Measurements from ENCODE around the gene ERBB4. TPM values are rescaled to one million over a fixed set of nuclear protein-coding genes. Genes with fewer than 3 reads are reported as not detected.

The ERBB4 gene
- total and polyA plus RNA-seq, 3 experiments from 2014 or later: not detected

DNA sequence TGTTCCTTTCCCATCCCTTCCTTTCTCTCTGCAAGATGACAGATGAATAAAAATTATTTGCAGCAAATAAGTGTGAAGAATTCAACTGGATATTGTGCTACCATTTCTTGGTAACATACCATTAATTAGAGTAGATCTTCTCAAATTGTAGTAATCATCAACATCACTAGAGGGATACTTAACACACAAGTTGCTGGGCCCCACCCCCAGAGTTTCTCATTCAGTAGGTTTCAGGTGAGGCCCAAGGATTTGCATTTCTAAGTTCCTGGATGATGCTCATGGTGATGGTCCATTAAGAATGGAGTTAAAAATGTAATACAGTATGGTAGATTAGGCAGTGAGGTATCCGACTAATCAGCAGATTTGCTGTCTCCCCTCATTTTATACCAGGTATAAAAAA is 594.0 kb downstream of the ERBB4 start:
- Mint-ChIP-seq H3K36me3 (no peaks in the 10 kb centered on the region), H3K27me3 (no peaks in the 10 kb centered on the region), H3K4me3 (no peak overlapping the region), H3K4me1 (no peaks in the 10 kb centered on the region), H3K9me3 (peaks cover 4 to 12% (median 5%) of the 10 kb centered on the region in 5 donors), H3K27ac (no peak overlapping the region)
- Histone ChIP-seq H3K27me3 (ENCODE audit: insufficient read depth, low read length, poor library complexity, severe bottlenecking) (no peaks in the 10 kb centered on the region), H3K27ac (ENCODE audit: low read depth, low read length) (no peak overlapping the region), H3K4me1 (ENCODE audit: insufficient read depth, low read length) (no peaks in the 10 kb centered on the region), H3K4me3 (ENCODE audit: low read length) (no peak overlapping the region), H3K36me3 (ENCODE audit: insufficient read depth, low read length) (no peaks in the 10 kb centered on the region), H3K9me3 (ENCODE audit: low read length) (no peaks in the 10 kb centered on the region)
- ChIA-PET POLR2A (no interaction called here), CTCF (no interaction called here)
- no peak for DNase-seq

DNA sequence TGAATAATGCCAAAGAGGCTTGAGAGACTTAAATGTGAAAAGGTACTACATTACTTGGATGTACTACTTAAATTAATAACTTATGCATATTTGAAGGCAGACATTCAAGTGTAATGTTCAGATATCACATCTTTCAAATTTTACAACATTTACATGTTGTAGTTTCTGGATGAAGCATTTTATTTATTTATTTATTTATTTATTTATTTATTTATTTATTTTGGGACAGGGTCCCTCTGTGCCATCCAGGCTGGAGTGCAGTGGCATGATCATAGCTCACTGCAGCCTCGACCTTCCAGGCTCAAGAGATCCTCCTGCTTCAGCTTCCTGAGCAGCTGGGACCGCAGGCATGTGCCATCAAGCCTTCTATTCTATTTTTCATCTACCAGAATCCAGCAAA is 596.4 kb downstream of the ERBB4 start:
- no peaks in the 10 kb centered on the region for H3K4me1 Mint-ChIP-seq
- peaks cover 0 to 11% (median 3%) of the 10 kb centered on the region in 5 donors for H3K9me3 Mint-ChIP-seq
- CTCF ChIA-PET: no interaction called here
- H3K4me3 Mint-ChIP-seq: no peak overlapping the region
- Histone ChIP-seq H3K4me1 (ENCODE audit: insufficient read depth, low read length) (no peaks in the 10 kb centered on the region), H3K27me3 (ENCODE audit: insufficient read depth, low read length, poor library complexity, severe bottlenecking) (no peaks in the 10 kb centered on the region), H3K36me3 (ENCODE audit: insufficient read depth, low read length) (no peaks in the 10 kb centered on the region), H3K27ac (ENCODE audit: low read depth, low read length) (no peak overlapping the region), H3K9me3 (ENCODE audit: low read length) (no peaks in the 10 kb centered on the region), H3K4me3 (ENCODE audit: low read length) (no peak overlapping the region)
- H3K27ac Mint-ChIP-seq: no peak overlapping the region
- H3K27me3 Mint-ChIP-seq: no peaks in the 10 kb centered on the region
- POLR2A ChIA-PET: no interaction called here
- DNase-seq: no peak
- no peaks in the 10 kb centered on the region for H3K36me3 Mint-ChIP-seq

DNA sequence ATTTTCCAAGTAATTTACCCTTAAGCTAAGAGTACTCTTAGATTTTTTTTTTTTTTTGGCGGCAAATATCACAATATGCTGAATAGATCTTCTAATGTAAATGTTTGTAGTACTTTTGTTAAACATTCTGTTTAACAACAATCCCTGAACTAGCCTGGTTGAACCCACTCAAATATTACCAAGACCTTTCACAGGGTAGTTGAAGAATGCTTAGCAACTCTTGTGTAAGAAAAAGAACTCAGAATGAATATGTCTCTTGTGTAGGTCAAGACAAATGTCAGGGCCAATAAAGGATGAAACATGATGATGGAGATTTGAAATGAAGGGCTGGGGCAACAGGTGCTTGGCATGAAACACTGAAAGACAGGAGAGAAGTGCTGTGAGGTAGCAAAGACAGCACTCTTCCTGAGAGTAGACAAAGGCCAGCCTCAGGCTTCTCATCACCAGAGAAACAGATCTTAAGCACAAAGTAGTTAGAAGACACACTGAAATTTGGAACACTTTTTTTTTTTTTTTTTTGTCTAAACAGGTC is 597.3 kb downstream of the ERBB4 start:
- DNase-seq: no peak
- ChIA-PET CTCF (no interaction called here), POLR2A (no interaction called here)
- Mint-ChIP-seq H3K27ac (no peak overlapping the region), H3K4me1 (no peaks in the 10 kb centered on the region), H3K4me3 (no peak overlapping the region), H3K36me3 (no peaks in the 10 kb centered on the region), H3K9me3 (peaks cover 0 to 16% (median 3%) of the 10 kb centered on the region in 5 donors), H3K27me3 (no peaks in the 10 kb centered on the region)
- H3K4me1 ChIP-seq (ENCODE audit: insufficient read depth, low read length): no peaks in the 10 kb centered on the region
- H3K27ac ChIP-seq (ENCODE audit: low read depth, low read length): no peak overlapping the region
- H3K9me3 ChIP-seq (ENCODE audit: low read length): no peaks in the 10 kb centered on the region
- no peaks in the 10 kb centered on the region for H3K36me3 ChIP-seq (ENCODE audit: insufficient read depth, low read length)
- H3K27me3 ChIP-seq (ENCODE audit: insufficient read depth, low read length, poor library complexity, severe bottlenecking): no peaks in the 10 kb centered on the region
- no peak overlapping the region for H3K4me3 ChIP-seq (ENCODE audit: low read length)

DNA sequence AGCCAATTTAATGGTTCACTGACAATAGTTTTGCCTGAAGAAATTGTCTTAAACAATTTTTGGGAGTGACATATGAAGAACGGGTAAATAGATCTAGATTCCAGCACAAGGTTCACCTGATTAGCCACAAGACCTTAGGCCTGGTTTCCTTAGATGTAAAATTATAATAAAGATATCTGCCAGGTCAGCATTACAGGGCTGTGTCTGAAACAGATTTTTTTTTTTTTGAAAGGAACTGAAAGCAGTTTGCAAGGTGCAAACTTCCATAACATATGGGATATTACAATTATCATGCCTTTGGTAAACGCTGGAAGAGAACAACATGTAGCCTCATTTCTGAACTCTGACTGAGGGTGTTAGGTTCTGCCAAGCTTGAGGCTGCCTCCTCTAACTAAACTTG is 599.4 kb downstream of the ERBB4 start:
- H3K36me3 ChIP-seq (ENCODE audit: insufficient read depth, low read length): no peaks in the 10 kb centered on the region
- no peaks in the 10 kb centered on the region for H3K27me3 ChIP-seq (ENCODE audit: insufficient read depth, low read length, poor library complexity, severe bottlenecking)
- POLR2A ChIA-PET: no interaction called here
- no peaks in the 10 kb centered on the region for H3K36me3 Mint-ChIP-seq
- no peaks in the 10 kb centered on the region for H3K4me1 Mint-ChIP-seq
- CTCF ChIA-PET: no interaction called here
- no peaks in the 10 kb centered on the region for H3K4me1 ChIP-seq (ENCODE audit: insufficient read depth, low read length)
- no peak overlapping the region for H3K4me3 ChIP-seq (ENCODE audit: low read length)
- no peak overlapping the region for H3K4me3 Mint-ChIP-seq
- H3K27ac ChIP-seq (ENCODE audit: low read depth, low read length): no peak overlapping the region
- DNase-seq: no peak
- peaks cover 0 to 16% (median 3%) of the 10 kb centered on the region in 5 donors for H3K9me3 Mint-ChIP-seq
- no peaks in the 10 kb centered on the region for H3K27me3 Mint-ChIP-seq
- H3K27ac Mint-ChIP-seq: no peak overlapping the region
- no peaks in the 10 kb centered on the region for H3K9me3 ChIP-seq (ENCODE audit: low read length)

DNA sequence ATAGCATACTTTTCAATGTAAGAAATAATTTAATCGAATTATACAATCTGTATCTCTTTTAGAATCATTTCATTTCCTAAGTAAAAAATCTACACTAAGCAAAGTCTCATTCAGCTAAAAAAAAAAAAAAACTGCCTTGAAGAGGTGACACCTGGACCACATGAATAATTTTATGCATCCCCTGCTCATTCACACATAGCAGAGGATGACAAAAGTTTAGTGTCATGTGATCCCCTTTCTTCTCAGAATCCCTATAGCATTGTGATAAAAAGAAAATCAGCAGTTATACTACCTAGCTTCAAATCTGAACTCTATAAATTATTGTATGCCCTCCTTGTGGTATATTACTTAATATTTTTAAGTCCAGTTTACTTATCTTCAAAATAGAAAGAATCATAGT is 603.8 kb downstream of the ERBB4 start:
- H3K36me3 ChIP-seq (ENCODE audit: insufficient read depth, low read length): no peaks in the 10 kb centered on the region
- no peaks in the 10 kb centered on the region for H3K9me3 ChIP-seq (ENCODE audit: low read length)
- H3K27ac ChIP-seq (ENCODE audit: low read depth, low read length): no peak overlapping the region
- ChIA-PET POLR2A (no interaction called here), CTCF (no interaction called here)
- H3K4me3 ChIP-seq (ENCODE audit: low read length): no peak overlapping the region
- no peak overlapping the region for H3K27ac Mint-ChIP-seq
- no peaks in the 10 kb centered on the region for H3K36me3 Mint-ChIP-seq
- H3K27me3 ChIP-seq (ENCODE audit: insufficient read depth, low read length, poor library complexity, severe bottlenecking): no peaks in the 10 kb centered on the region
- peaks cover 0 to 13% (median 0%) of the 10 kb centered on the region in 5 donors for H3K9me3 Mint-ChIP-seq
- no peaks in the 10 kb centered on the region for H3K4me1 ChIP-seq (ENCODE audit: insufficient read depth, low read length)
- no peaks in the 10 kb centered on the region for H3K27me3 Mint-ChIP-seq
- H3K4me1 Mint-ChIP-seq: no peaks in the 10 kb centered on the region
- no peak for DNase-seq
- H3K4me3 Mint-ChIP-seq: no peak overlapping the region

DNA sequence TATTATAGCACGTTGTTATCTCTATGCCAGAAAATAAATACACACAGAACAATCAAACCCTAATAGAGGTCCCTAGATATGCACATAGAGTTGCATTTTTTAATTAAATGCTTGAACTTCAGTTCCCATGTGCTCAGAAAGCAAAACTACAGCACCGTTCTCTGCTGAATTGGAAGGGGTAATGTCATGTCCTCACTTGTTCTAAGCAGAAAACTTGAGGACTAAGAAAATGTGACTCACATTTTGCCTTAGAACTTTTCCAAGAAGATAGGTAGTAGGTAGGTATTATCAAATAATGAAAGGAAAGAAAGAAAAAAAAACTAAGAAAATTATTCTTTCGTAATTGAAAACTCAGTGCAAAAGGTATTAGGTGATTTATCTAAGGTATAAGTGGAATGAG is 607.3 kb downstream of the ERBB4 start:
- Histone ChIP-seq H3K27me3 (ENCODE audit: insufficient read depth, low read length, poor library complexity, severe bottlenecking) (no peaks in the 10 kb centered on the region), H3K4me3 (ENCODE audit: low read length) (no peak overlapping the region), H3K9me3 (ENCODE audit: low read length) (no peaks in the 10 kb centered on the region), H3K27ac (ENCODE audit: low read depth, low read length) (no peak overlapping the region), H3K4me1 (ENCODE audit: insufficient read depth, low read length) (no peaks in the 10 kb centered on the region), H3K36me3 (ENCODE audit: insufficient read depth, low read length) (no peaks in the 10 kb centered on the region)
- CTCF ChIA-PET: no interaction called here
- DNase-seq: no peak
- Mint-ChIP-seq H3K4me3 (no peak overlapping the region), H3K9me3 (peaks cover 0 to 28% (median 0%) of the 10 kb centered on the region in 5 donors), H3K27me3 (no peaks in the 10 kb centered on the region), H3K27ac (no peak overlapping the region), H3K4me1 (no peaks in the 10 kb centered on the region), H3K36me3 (no peaks in the 10 kb centered on the region)
- POLR2A ChIA-PET: no interaction called here

DNA sequence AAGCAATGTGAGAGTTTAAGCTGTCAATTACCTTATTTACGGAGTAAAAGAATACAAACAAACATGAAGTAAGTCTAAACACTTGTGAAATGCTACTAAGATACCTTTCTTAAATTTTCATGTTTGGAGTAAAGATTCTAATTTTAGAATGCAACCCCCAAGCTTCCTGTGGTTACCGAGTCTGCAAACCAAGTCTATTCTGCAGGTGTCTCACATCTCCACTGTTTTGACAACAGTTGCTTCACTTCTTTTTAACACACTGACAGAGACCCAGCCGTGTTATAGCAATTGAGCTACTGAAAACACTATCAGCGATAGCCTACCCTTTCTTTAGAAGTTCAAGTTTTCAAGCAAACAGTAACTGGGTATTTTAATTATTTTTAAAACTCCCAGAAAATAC is 608.3 kb downstream of the ERBB4 start:
- no peak overlapping the region for H3K4me3 ChIP-seq (ENCODE audit: low read length)
- Mint-ChIP-seq H3K27me3 (no peaks in the 10 kb centered on the region), H3K4me1 (no peaks in the 10 kb centered on the region), H3K9me3 (peaks cover 0 to 31% (median 0%) of the 10 kb centered on the region in 5 donors), H3K36me3 (no peaks in the 10 kb centered on the region), H3K27ac (no peak overlapping the region), H3K4me3 (no peak overlapping the region)
- CTCF ChIA-PET: no interaction called here
- no peaks in the 10 kb centered on the region for H3K4me1 ChIP-seq (ENCODE audit: insufficient read depth, low read length)
- no peak overlapping the region for H3K27ac ChIP-seq (ENCODE audit: low read depth, low read length)
- DNase-seq: no peak
- POLR2A ChIA-PET: no interaction called here
- H3K36me3 ChIP-seq (ENCODE audit: insufficient read depth, low read length): no peaks in the 10 kb centered on the region
- no peaks in the 10 kb centered on the region for H3K9me3 ChIP-seq (ENCODE audit: low read length)
- H3K27me3 ChIP-seq (ENCODE audit: insufficient read depth, low read length, poor library complexity, severe bottlenecking): no peaks in the 10 kb centered on the region

DNA sequence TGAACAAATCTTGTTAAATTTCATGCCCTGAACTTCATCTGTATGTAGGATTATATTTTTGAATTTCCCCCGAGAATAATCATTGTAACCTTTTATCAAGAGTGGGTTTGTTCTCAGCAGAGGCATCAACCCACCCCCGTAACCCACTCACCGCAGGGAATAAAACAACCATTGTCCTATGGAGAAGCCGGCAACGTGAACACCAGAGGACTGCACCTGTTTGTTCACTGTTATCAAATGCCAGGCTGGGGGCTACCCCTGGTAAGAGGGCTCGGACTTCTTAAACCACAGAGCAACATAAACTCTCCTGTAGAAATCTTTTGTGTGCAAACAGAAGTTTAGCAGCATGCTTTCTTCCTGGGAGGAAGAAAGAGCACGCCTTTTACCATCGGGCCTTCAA is 610.4 kb downstream of the ERBB4 start:
- CTCF ChIA-PET: no interaction called here

DNA sequence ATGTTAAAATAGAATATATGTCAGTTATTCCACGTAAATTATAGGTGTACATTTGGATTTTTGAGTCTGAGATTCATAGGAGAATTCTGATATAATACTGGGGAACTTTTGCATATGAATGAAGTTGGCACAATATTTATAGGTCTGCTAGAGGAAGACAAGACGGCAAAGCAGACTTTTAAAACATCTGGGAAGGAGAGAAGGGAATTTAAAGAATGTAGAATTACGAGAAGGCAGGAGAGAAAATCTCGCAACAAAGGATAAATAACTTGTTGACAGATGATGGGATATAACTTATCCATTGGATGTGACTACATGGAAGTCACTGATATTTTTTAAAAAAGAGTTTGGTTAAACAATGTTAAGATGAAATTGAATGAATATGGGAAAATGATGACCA is 615.6 kb downstream of the ERBB4 start:
- CTCF ChIA-PET: no interaction called here
- no peaks in the 10 kb centered on the region for H3K4me1 Mint-ChIP-seq
- Histone ChIP-seq H3K4me3 (ENCODE audit: low read length) (no peak overlapping the region), H3K36me3 (ENCODE audit: insufficient read depth, low read length) (no peaks in the 10 kb centered on the region), H3K4me1 (ENCODE audit: insufficient read depth, low read length) (no peaks in the 10 kb centered on the region), H3K27me3 (ENCODE audit: insufficient read depth, low read length, poor library complexity, severe bottlenecking) (no peaks in the 10 kb centered on the region), H3K27ac (ENCODE audit: low read depth, low read length) (no peak overlapping the region), H3K9me3 (ENCODE audit: low read length) (no peaks in the 10 kb centered on the region)
- H3K9me3 Mint-ChIP-seq: peaks cover 0 to 38% (median 2%) of the 10 kb centered on the region in 5 donors
- no peak overlapping the region for H3K4me3 Mint-ChIP-seq
- no peaks in the 10 kb centered on the region for H3K27me3 Mint-ChIP-seq
- POLR2A ChIA-PET: no interaction called here
- no peak for DNase-seq
- no peak overlapping the region for H3K27ac Mint-ChIP-seq
- H3K36me3 Mint-ChIP-seq: peaks cover 0 to 1% (median 0%) of the 10 kb centered on the region in 3 donors

More for the DNA sequence above, 610.4 kb downstream of the ERBB4 start:
- Mint-ChIP-seq H3K27ac (no peak overlapping the region), H3K27me3 (no peaks in the 10 kb centered on the region), H3K4me3 (no peak overlapping the region), H3K4me1 (no peaks in the 10 kb centered on the region), H3K9me3 (peaks cover 0 to 27% (median 0%) of the 10 kb centered on the region in 5 donors), H3K36me3 (no peaks in the 10 kb centered on the region)
- no peaks in the 10 kb centered on the region for H3K4me1 ChIP-seq (ENCODE audit: insufficient read depth, low read length)
- H3K4me3 ChIP-seq (ENCODE audit: low read length): no peak overlapping the region
- H3K27me3 ChIP-seq (ENCODE audit: insufficient read depth, low read length, poor library complexity, severe bottlenecking): no peaks in the 10 kb centered on the region
- no peak overlapping the region for H3K27ac ChIP-seq (ENCODE audit: low read depth, low read length)
- POLR2A ChIA-PET: no interaction called here
- no peaks in the 10 kb centered on the region for H3K9me3 ChIP-seq (ENCODE audit: low read length)
- no peak for DNase-seq
- no peaks in the 10 kb centered on the region for H3K36me3 ChIP-seq (ENCODE audit: insufficient read depth, low read length)

Data from CD8-positive, alpha-beta memory T cell (primary cell).